GM10266 (cell line): ENCODE measurements around the gene FKRP.

Source experiments
- DNase-seq: peaks from one replicate; pipeline ENCODE4 v3.0.0; 2012; ENCODE audit errors: extremely low spot score
- TF ChIP-seq, protein P1 (sequence below): IDR thresholded peaks from 2 replicates; pipeline ENCODE4 v1.5.1; 2012; ENCODE audit warnings: mild to moderate bottlenecking, low read depth; ENCODE audit not compliant: control insufficient read depth, insufficient read depth; ENCODE audit errors: missing control alignments

FKRP gene

DNA sequence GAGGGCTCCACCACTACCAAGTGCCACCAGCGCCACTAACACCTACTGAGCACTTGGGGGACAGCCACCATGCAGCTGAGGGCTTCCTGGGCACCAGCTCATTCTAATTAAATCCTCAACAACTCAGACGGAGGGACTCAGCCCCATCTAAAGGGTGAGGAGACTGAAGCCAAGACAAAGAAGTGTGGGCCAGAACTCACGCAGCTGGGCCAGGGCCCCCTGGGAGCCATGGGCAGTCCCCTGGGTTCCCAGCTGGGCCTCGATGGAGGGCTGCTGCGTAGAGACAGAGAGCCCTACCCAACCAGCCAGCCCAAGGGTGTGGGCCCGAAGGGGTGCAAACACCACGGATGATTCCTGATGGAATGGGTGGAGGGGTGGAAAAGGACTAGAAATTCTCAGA is 16.2 kb upstream of the FKRP start:
- no peak for DNase-seq
- TF ChIP-seq, protein P1, sequence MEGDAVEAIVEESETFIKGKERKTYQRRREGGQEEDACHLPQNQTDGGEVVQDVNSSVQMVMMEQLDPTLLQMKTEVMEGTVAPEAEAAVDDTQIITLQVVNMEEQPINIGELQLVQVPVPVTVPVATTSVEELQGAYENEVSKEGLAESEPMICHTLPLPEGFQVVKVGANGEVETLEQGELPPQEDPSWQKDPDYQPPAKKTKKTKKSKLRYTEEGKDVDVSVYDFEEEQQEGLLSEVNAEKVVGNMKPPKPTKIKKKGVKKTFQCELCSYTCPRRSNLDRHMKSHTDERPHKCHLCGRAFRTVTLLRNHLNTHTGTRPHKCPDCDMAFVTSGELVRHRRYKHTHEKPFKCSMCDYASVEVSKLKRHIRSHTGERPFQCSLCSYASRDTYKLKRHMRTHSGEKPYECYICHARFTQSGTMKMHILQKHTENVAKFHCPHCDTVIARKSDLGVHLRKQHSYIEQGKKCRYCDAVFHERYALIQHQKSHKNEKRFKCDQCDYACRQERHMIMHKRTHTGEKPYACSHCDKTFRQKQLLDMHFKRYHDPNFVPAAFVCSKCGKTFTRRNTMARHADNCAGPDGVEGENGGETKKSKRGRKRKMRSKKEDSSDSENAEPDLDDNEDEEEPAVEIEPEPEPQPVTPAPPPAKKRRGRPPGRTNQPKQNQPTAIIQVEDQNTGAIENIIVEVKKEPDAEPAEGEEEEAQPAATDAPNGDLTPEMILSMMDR = no peak

DNA sequence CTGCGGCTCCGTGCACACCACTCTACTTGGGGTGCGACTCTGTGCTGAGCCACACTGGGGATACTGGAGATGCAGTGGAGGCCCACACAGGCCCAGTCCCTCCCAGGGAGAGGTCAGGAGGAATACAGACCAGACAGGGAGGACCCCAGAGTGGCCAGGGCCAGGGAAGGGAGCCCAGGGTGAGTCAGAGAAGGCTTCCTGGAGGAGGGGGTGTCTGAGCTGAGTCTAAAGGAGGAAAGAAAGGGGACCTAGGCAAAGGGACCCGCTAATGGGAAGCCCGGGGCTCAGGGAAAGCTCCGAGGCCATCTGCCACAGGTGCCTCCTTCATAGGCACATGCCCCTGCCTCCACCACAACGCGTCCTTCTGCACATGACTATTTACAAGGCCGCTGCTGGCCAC is 15.7 kb upstream of the FKRP start:
- TF ChIP-seq, protein P1 = no peak

DNA sequence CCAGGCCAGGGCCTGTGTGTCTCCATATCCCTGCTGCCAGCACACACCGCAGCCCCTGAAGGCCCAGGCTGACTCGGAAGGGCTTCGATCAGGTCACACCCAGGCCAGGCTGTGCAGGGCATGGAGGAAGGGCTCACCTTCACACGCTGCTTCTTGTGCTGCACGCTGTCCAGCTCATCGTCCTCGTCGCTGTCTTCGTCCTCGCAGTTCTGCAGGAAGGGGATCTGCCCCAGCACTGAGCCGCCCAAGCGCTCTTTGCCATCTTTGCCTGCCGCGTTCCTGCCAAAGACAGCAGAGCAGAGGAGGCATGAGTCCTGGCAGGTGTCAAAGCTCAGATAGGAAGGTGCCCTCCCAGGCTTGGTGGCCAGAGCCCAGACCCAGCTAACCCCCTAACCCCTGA is 15.3 kb upstream of the FKRP start:
- TF ChIP-seq, protein P1 = no peak
- no peak for DNase-seq

More for the DNA sequence above, 15.7 kb upstream of the FKRP start:
- no peak for DNase-seq

DNA sequence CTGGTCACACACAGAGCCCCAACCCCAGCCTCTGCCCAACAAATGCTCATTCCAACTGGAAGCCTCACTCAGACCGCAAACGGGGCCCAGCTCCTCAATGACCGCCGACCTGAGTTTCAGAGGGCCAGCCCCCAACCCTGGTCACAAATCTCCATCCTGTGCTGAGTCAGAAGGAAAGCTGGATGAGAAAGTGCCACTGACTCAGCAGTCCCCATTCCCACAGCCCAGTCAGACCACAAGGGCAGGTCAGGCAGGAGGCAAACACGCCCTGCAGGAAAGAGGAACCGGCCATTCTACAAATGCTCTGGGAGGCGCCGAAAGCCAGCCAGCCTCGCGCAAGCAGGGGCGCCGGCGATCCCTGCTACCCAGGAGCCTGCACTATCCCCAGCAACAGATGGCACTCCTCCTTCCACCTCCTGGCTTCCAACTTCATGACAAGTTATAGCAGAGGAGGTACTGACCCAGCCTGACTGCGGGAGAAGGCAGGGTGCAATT is 14.8 kb upstream of the FKRP start:
- TF ChIP-seq, protein P1 = no peak
- no peak for DNase-seq

DNA sequence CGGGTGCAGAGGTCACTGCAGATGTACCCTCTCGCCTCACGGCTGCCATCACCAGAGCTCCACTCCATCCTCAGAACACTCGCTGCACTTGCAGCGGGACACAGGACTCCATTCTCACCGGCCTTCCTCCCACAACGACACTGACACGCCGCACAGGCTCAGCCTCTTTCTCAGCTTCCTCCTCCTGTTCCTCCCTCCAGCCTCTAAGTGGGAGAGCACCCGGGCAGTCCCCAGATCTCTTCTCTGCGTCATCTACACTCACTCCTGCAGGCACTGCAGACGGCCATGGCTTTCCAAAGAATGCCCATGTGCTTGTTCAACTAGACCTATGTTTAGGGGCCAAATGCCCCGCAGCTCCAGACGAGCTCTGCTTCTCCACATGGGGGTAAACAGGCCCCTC is 14.3 kb upstream of the FKRP start:
- no peak for DNase-seq
- TF ChIP-seq, protein P1 = no peak

DNA sequence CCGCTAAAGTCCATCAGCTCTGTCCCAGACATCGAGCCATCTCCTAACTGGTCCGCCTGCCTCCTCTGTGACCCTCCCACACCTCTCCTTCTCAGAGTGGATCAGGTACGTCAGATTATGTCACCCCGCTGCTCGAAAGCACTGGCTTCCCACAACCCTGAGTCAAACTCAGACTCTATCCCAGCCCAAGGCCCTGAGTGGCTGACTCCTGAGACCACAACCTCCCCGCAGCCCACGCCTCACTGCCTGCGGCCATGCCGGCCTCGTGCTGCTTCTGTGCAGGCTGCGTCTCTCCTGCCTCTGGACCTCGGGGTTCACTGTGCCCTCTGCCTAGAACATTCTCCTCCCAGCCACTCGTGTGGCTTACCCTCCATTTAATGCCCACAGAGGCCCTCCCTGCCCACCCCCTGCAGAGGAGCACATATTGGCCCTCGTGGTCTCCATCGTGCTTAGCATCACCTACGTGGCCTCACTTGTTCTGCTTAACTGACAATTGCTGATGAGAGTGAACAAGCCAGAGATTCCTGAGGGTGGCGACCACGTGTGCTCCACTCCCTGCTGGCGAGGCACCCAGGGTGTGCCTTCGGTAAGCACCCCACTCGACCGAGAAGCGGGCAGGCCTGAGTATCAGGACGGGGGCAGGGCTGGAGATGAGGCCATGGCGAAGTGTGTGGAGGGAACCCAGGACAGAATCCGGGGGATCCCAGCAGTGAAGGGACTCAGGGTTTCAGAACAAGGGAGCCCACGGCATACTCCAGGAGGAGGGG is 13.5 kb upstream of the FKRP start:
- TF ChIP-seq, protein P1 = no peak
- DNase-seq = no peak

DNA sequence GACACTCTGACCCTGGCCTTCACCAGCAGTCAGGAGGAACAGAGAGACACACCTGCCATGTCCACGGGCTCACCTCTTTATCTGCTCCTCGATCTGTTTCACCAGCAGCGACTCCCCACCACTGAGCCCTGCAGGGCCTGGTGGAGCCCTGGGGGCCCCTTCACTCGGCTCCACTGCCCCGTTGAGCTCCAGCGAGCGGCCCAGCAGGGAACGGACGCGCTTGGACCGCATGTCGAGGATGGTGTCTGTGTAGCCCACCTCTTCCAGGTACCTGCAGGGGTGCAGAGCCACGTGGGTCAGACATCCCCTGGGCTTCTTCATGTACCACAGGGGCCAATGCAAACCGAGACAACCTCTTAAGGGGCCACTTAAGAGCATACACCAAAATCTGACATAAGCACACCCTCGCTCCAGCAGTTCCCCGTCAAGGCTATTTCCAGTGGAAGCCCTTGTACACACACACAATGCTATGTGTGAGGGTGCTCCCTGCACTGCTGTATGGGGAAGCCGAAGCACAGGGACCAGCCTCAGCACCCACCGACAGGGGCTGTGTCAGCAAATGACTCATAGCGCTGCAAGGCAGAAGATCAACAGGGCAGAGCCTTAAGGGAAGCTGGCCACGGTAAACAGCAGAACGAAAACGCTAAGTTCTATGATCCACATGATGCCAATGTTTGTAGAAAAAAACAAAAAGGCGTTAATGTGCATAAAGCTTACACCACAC is 12.7 kb upstream of the FKRP start:
- DNase-seq = no peak
- TF ChIP-seq, protein P1 = no peak
